Central memory CD4-positive, alpha-beta T cell (primary cell): ENCODE data around the gene LTB4R2.
A peak's percentile ranks its signal among the peaks of the same experiment; 100 is the strongest.
"Not testable (repeated sequence)": the region's sequence is repeated elsewhere in the genome, so short reads cannot be mapped to it uniquely, and the experiment has no call there.

Experiments
- DNase-seq: peaks from one replicate; pipeline ENCODE4 v3.0.0; 2022

Gene LTB4R2

DNA sequence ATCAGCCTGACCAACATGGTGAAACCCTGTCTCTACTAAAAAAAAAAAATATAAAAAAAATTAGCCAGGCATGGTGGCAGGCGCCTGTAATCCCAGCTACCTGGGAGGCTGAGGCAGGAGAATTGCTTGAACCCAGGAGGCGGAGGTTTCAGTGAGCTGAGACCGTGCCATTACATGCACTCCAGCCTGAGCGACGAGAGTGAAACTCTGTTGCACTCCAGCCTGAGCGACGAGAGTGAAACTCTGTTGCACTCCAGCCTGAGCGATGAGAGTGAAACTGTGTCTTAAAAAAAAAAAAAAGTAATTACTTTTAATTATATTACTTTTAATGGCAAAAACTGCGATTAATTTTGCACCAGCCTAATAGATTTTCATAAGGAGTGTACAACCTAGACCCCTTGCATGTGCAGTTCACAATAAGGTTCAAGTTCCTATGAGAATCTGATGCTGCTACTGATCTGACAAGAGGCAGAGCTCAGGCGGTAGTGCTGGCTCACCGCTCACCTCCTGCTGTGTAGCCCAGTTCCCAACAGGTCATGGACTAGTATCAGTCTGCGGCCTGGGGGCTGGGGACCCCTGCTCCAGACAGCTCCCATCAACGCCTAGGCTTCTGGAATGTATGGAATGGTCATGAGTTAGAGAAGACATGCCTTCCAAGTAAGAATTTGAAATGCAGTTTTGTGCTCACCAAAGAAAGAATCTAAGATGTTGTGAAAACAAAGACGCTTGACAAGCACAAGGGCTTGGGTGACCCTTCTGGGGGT is 11.5 kb downstream of the LTB4R2 start:
- no peak for DNase-seq

DNA sequence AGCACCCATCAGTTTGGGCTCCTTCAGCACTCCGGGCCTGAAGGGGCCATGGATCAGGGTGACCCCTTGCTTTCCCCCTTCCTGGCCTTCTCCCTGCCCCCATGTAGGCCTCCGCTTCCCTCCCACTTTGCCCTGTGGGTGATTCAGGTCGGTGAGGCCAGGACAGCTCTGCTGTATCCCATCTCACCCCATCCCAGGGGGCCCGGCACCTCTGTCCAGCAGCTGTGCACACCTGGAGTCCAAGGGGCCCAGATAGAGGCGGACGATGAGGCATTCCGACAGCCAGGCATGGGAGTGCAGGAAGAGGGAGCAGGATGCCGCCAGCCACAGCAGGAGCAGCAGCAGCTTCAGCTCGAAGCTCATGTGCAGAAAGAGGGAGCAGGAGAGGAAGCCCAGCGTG is 12.7 kb downstream of the LTB4R2 start:
- no peak for DNase-seq

- no peak for DNase-seq
Observed at GRCh38 chr14:24323341-24323740, 13.4 kb downstream of the LTB4R2 start.

DNA sequence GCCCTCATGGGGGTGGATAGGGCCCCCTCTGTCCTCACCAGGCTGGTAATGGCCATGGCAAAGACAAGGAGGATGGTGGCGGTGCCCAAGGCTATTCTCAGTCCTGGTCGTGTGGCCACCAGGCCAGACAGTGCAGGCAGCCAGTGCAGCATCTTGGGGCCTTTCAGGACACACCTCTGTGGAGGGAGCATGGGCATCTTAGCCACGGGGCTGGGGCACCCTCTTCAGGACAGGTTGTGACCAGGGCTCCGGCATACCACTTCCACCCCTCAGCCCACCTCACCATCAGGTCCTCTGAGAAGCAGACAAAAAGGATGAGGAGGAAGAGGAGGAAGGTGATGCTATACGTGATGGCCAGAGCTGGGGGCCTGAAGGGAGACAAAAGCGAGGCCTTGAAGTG is 14.1 kb downstream of the LTB4R2 start:
- DNase-seq = no peak

DNA sequence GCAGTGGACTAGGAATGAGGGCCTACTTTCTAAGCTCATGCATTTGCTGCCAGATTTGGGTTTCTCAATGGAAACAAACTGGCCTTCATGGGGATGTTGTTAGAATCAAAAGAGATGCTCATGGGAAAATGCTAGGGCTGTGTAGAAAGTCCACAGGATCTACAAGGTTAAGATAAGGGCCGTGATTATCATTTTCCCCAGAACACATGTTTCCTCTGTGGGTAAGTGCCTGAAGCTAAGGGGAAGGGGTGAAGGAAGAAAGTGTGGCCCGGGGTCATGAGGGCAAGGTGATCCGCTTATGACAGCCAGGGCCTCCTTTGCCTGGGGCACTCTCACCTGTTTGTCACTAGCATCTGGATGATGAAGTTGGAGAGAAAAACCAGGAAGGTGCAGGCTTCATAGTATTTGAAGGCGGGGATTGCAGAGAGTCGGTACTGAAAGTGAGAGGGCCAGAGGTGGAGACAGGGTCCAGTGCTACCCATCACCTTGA is 15.1 kb downstream of the LTB4R2 start:
- no peak for DNase-seq

DNA sequence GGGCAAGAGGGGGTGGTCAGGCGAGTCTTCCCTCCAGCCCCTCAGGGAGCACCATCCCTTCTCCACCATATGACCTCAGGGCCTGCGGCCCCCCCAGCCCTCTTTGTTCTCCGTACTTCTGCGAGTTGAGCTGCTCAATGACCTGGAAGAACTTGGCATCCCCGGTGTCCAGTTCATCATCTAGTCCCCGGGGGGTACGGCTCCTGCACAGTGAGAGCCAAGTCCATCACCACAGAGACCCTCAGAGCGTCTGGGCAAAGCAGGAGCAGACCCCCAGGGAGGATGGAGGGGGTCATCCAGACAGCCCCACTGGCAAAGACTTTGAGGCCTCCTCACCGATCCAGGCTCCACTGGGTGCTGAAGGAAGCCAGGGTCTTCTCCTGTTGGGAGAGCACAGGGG is 16.0 kb downstream of the LTB4R2 start:
- DNase-seq = no peak

DNA sequence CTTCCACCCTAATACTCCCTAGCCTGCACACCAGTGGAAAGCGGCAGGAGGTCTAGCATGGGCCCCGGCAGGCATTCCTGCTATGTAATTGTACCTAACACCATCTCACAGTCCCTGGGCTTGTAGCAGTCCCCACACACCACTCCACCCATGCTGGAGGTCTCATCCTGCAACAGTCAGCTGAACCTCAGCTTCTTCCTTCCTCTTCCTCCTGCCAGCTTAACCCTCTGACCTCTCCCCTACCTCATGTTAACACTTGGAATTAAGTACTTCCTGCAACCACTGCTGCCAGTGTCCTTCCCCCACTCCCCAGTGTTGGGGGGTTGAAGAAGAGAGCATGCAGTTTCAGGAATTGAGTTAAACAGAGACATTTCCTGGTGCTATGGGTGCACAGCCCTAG is 17.4 kb downstream of the LTB4R2 start:
- no peak for DNase-seq

- not testable (repeated sequence) for DNase-seq
Observed at GRCh38 chr14:24327914-24328313, 18.0 kb downstream of the LTB4R2 start.

- no peak for DNase-seq
Observed at GRCh38 chr14:24329073-24329663, 19.2 kb downstream of the LTB4R2 start.

- peak; percentile 62 for DNase-seq
Observed at GRCh38 chr14:24329736-24330135, 19.8 kb downstream of the LTB4R2 start.

DNA sequence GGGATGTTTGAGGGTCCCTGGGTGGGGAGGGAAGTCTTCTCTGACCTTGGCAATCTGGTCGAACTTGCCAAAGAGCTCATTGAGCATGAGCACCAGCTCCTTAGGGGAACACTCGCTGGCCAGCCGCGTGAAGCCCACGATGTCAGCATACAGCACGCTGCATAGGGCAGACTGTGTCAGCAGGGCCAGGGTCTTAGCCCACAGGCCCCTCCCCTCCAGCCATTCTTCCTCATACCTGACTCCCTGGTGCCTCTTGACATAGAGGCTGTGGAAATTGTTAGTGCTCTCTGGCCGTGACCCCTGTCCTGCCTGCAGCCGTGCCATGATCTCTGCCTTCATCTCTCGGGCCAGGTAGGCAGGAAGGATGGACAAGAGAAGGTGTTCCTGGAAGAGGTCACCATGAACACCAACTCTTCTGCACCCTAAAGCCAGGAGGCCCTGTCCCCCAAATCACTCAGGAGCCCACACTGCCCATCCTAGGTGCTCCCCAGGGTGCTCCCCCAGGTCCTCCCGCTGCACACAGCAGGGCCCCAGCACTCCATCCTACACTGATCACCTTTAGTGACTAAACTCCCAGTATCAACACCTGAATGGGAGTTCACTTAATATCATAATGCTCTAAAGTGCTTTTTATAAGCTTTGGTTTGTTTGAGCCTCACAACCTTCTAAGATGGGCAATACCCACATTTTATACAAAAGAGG is 21.2 kb downstream of the LTB4R2 start:
- DNase-seq = no peak

- no peak for DNase-seq
Observed at GRCh38 chr14:24331731-24332267, 21.9 kb downstream of the LTB4R2 start.

DNA sequence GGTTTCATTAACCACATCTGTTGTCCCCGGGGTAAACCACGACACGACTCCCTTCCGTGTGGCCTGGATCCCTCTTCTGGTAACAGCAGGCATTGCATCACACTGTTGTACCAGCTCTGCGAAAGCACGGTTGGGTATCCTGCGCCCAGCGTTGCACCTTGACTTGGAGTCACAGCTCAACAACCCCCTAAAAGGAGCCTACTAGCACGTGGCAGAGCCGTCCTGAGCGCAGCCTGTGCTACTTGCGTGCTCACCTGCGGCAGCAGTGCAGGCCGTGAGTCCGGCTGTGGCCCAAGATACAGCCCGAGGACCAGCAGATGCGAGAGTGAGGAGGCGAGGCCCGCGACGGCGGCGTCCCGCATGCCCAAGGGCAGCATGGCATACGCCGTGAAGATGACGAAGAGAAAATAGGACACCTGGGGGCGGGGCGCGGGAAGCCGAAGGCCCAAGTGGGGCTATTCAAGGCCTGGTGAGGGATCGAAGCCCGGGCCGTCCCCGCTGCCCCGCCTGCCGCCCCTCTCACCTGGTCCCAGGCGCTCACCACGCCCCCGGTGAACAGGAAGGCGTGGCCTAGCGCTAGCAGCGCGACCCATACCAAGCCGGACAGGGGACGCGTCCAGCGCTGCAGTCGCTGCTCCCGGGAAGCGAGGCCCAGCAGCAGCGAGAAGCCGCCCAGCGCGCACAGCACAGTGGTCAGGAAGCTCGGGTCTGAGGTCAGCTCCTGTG is 22.5 kb downstream of the LTB4R2 start:
- DNase-seq = peak; percentile 89

DNA sequence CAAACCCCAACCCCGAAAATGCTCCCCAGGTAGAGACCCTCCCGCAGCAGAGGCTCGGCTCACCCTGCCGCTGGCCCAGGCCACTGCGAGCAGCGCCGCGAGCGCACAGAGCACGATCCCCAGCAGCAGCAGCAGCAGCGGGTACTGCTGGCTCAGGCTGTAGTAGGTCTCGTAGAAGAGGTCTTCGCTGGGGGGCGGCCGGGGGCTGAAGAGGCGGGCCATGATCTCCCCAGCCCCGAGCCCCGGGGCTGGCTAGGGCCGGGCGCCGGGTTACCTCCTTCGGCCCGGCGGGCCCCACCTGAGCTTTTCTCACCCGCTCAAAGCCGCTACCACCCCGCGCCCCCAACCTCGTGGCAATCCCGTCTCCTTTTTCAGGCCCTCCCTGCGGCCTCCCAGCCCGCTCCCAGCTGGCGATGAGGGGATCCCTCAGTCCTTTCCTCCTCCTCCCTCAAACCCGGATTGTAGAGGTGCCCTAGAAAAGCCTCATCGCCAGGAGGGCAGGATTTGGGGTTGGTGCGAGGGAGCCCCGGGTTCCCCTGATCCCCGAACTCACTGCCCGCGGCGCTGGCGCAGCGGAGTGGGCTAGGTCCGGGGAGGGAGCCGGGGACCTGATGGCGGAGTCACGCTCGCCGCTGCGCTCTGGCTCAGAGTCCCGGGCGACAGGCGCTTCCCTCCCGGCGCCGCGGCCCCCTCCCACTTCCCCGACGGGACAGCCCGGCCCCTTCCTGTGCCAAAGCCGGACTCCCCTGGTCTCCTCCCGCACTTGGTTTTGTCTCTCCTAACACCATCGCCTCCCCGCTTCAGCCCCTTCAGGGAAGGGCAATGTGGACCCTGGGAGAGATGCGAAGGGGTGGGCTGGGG is 24.7 kb downstream of the LTB4R2 start, which contains the start of gene ADCY4:
ADCY4 (minus strand) TSS at position 641 of the 861 bp plus-strand sequence; CDS start at position 222, 419 bp downstream.
- no peak for DNase-seq

GRCh38 chr14:24335461-24336171 is 25.7 kb downstream of the LTB4R2 start:
- no peak for DNase-seq

DNA sequence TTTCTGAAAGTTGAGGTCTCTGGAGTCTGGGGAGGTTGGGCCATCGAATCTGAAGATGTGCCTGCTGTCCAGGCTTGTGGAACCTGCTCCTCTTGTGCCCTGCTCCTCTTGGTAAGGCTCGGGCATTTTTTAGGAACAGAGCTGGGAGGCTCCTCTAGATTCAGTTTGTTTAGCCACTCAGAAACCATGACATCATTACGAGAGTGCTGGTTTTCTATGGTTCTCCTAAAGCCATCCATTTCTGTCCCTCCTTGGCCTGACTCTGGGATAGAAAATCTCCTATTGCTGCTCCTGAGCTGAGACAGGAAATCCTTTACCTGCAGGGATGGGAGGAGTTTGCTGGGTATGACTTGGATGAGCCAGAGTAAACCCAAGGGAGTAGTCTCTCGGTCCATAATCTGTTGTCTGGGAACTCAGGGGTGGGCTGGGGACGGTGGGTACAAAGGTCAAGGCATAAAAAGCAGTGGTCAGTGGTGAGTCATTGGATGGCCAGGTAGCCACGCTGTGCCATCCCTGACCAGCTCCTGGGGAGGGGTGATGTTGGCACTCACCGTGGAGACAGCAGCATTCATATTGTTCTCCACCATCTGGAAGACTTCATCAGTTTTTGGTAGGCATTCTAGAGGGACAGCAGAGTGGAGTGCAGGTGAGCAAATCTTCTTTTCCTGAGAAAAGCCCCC is 27.3 kb downstream of the LTB4R2 start:
- DNase-seq = no peak

DNA sequence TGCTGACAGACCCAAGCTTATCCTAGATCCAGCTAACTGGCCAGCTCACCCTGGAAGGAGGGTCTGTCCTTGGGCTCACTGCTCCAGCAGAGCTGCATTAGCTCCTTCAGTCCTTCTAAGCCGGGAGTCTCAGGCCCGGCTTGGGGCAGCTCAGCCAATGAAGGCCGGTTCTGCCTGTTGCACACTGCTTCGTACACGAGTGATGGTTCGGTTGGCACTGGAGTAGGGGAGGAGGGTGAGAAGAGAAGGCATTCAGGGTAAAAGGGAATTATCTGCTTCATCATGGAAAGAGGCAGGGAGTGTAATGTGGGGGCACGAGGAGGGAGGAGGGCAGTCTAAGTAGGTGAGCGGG is 27.9 kb downstream of the LTB4R2 start:
- DNase-seq = no peak

GRCh38 chr14:24338843-24339242 is 28.9 kb downstream of the LTB4R2 start:
- DNase-seq = no peak

DNA sequence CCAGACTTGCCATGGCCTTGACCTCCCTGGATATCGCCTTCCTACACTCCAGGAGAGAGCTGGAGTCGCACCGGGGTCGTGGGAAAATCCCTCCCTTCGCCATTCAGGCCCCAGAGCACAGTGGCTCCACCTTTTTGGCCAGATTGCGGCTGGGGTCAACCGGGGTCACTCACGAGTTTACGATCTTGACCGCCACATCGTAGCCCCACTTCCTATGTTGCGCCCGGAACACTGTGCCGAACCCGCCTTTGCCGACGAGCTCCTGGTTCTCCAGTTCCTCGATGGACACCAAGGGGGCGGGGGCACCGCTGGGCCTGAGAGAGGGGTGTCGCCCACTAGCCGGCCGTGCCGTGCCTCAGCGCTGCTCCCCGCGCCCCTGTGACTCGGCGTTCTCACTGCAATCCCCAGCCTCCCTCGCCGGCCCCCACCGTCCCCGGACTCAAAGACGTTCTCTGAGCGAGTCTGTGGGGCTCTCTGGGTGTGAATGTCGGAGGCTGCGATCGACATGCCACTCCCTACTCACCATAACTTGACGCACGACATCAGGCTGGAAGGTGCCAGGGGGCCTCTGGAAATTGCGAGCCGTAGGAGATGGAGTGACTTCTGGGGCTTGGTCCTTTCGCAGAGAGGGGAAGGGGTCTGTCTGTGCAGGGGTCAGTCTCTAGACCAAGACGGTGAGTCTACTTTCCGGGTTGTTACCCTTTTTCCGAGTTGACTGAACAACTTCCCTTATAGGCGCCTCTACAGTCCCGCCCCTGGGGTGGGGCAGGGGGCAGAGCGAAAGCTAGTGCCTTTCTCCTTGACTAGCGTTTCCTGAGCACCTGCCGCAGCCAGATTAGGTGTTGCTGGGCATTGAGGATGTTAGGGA is 29.6 kb downstream of the LTB4R2 start, which contains the start of gene RIPK3:
RIPK3 (minus strand) TSS at position 708 of the 868 bp plus-strand sequence; CDS start at position 543, 165 bp downstream.
- DNase-seq = peak; percentile 65
